IPS-20b (cell line): Measurements from ENCODE around the gene CD37.
A peak's percentile ranks its signal among the peaks of the same experiment; 100 is the strongest.

Experiments used
- H3K27ac ChIP-seq: one replicate; pipeline ENCODE4 v1.5.1; 2013; ENCODE audit warnings: low read length
- H3K27me3 ChIP-seq: 2 replicates; pipeline ENCODE4 v1.6.1; 2013; ENCODE audit warnings: mild to moderate bottlenecking, low read length, inconsistent platforms; ENCODE audit not compliant: insufficient read depth
- H3K36me3 ChIP-seq: 2 replicates; pipeline ENCODE4 v1.6.1; 2013; ENCODE audit warnings: low read depth, mild to moderate bottlenecking, inconsistent platforms, low read length, moderate library complexity; ENCODE audit not compliant: insufficient read depth
- H3K4me1 ChIP-seq: 2 replicates; pipeline ENCODE4 v1.6.1; 2013; ENCODE audit warnings: mild to moderate bottlenecking, control low read depth, inconsistent platforms, low read length, moderate library complexity; ENCODE audit not compliant: insufficient read depth
- H3K4me3 ChIP-seq: 2 replicates; pipeline ENCODE4 v1.5.1; 2013; ENCODE audit warnings: mild to moderate bottlenecking, low read length, inconsistent platforms
- H3K9ac ChIP-seq: 2 replicates; pipeline ENCODE4 v1.6.1; 2013; ENCODE audit warnings: low read depth, mild to moderate bottlenecking, inconsistent platforms, low read length, moderate library complexity
- H3K9me3 ChIP-seq: 2 replicates; pipeline ENCODE4 v1.6.1; 2013; ENCODE audit warnings: mild to moderate bottlenecking, low read depth, low read length, inconsistent platforms; ENCODE audit not compliant: insufficient read depth

CD37 gene

DNA sequence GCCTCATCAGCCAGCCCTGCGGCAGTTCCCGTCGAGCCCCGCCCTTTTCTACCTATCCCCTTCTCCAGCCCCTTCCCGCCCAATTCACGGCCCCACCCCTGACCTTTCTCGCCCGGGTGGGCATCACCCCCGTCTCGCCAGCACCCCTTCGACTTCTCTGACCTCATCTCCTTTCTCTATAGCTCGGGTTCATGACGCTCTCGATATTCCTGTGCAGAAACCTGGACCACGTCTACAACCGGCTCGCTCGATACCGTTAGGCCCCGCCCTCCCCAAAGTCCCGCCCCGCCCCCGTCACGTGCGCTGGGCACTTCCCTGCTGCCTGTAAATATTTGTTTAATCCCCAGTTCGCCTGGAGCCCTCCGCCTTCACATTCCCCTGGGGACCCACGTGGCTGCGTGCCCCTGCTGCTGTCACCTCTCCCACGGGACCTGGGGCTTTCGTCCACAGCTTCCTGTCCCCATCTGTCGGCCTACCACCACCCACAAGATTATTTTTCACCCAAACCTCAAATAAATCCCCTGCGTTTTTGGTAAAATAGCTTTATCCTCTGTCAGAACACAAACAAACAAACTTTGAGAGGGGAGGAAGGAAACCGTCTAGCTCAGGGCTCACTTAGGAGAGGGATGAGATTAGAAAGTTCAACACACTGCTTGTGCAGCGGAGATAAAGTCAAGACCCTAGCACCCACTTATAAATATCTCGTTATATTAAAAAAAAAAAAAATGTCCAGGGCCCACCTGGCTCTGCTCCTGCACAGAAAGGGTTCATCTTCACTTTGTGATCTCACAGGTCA is 5.1 kb downstream of the CD37 start:
- Histone ChIP-seq H3K27ac (no peak overlapping the region), H3K4me1 (peaks cover 4% of the 10 kb centered on the region; the same call in 1 of the 2 replicates), H3K9me3 (no peaks in the 10 kb centered on the region), H3K27me3 (peaks cover 25% of the 10 kb centered on the region), H3K4me3 (peak overlapping the region; percentile 20; the same call in 1 of the 2 replicates), H3K9ac (no peak overlapping the region; the same call in 1 of the 2 replicates), H3K36me3 (peaks cover 48% of the 10 kb centered on the region)

GRCh38 chr19:49340865-49341718 is 5.9 kb downstream of the CD37 start:
- Histone ChIP-seq H3K27ac (no peak overlapping the region), H3K4me1 (peaks cover 4% of the 10 kb centered on the region; the same call in 1 of the 2 replicates), H3K4me3 (no peak overlapping the region), H3K9me3 (no peaks in the 10 kb centered on the region), H3K9ac (no peak overlapping the region), H3K36me3 (peaks cover 54% of the 10 kb centered on the region), H3K27me3 (peaks cover 23% of the 10 kb centered on the region)

- no peak overlapping the region for H3K4me3 ChIP-seq
- H3K9ac ChIP-seq, result no peak overlapping the region
- H3K36me3 ChIP-seq, result peaks cover 66% of the 10 kb centered on the region
- H3K27ac ChIP-seq, result no peak overlapping the region
- H3K9me3 ChIP-seq, result no peaks in the 10 kb centered on the region
- H3K27me3 ChIP-seq, result peaks cover 13% of the 10 kb centered on the region
- H3K4me1 ChIP-seq, result peaks cover 4% of the 10 kb centered on the region; the same call in 1 of the 2 replicates
These were observed 7.1 kb downstream of the CD37 start for GRCh38 chr19:49342291-49342721.

DNA sequence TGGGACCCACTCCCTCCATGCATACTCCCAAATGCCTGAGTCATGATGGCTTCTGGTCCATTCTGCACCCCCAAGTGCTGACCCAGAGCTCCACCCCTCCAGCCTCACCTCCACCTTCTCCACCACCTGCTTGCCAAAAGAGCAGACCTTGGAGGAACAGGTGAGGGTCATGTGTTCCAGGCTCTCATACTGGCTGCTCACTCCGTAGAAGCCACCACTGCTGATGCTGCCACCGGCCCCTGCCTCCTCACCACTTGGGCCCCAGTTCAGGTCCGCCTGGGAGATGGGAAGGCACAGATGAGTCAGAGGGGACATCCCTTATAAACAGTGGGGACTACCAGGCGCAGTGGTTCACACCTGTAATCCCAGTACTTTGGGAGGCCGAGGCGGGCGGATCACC is 7.9 kb downstream of the CD37 start:
- no peaks in the 10 kb centered on the region for H3K9me3 ChIP-seq
- H3K4me3 ChIP-seq, result no peak overlapping the region
- no peak overlapping the region for H3K27ac ChIP-seq
- no peak overlapping the region for H3K9ac ChIP-seq
- peaks cover 74% of the 10 kb centered on the region for H3K36me3 ChIP-seq
- H3K27me3 ChIP-seq, result peaks cover 5% of the 10 kb centered on the region
- H3K4me1 ChIP-seq, result no peaks in the 10 kb centered on the region; the same call in 1 of the 2 replicates

- Histone ChIP-seq H3K36me3 (peaks cover 90% of the 10 kb centered on the region), H3K9ac (no peak overlapping the region), H3K4me3 (no peak overlapping the region), H3K27me3 (no peaks in the 10 kb centered on the region), H3K9me3 (no peaks in the 10 kb centered on the region), H3K4me1 (no peaks in the 10 kb centered on the region), H3K27ac (no peak overlapping the region)
These were observed 9.6 kb downstream of the CD37 start for GRCh38 chr19:49344505-49345423.

- Histone ChIP-seq H3K36me3 (peaks cover 97% of the 10 kb centered on the region), H3K4me3 (no peak overlapping the region), H3K4me1 (no peaks in the 10 kb centered on the region), H3K27ac (no peak overlapping the region), H3K9me3 (no peaks in the 10 kb centered on the region), H3K9ac (no peak overlapping the region), H3K27me3 (no peaks in the 10 kb centered on the region)
These were observed 12.0 kb downstream of the CD37 start for GRCh38 chr19:49347191-49347590.

GRCh38 chr19:49347835-49348234 is 12.6 kb downstream of the CD37 start:
- H3K9me3 ChIP-seq, result no peaks in the 10 kb centered on the region
- H3K4me1 ChIP-seq, result no peaks in the 10 kb centered on the region
- H3K27me3 ChIP-seq, result no peaks in the 10 kb centered on the region
- H3K27ac ChIP-seq, result no peak overlapping the region
- no peak overlapping the region for H3K9ac ChIP-seq
- H3K36me3 ChIP-seq, result peaks cover 97% of the 10 kb centered on the region
- H3K4me3 ChIP-seq, result no peak overlapping the region

DNA sequence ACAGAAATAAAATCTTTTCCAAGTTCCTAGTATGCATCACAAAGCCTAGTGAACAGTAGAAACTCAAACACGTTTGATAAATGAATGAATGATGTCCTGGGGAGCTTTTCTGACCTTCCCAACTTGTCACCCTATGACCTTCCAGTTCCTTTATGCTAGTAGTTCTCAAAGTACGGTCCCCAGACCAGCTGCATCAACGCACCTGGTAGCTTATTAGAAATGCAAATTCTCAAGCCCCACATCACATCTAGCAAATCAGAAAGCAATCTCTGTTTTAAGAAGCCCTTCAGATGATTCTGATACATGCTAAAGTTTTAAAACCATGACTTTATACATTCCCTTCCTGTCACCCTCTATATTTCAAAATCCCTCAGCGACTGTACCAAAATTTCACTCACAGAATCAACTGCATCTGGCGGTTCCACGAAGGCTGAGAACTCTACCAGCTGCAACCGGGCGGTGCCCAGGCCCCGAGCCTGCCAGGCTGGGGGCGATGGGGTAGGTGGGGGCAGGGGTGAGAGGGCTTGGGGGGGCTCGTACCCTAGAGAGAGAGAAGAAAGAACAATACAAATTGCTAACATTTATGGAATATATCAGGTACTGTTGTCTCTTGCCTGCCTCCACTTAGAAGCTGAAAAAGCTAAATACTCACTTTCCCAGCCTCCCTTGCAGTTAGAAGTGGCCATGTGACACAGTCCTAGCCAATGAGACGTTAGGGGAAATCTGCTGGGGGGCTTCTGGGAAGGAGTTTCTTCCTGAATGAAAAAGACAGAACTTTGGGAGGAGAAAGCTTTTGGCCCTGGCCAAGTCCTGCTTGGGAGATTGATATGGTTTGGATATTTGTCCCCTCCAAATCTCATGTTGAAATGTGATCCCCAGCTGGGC is 13.3 kb downstream of the CD37 start:
- Histone ChIP-seq H3K27me3 (no peaks in the 10 kb centered on the region), H3K9me3 (no peaks in the 10 kb centered on the region), H3K9ac (no peak overlapping the region), H3K27ac (no peak overlapping the region), H3K4me3 (no peak overlapping the region), H3K4me1 (no peaks in the 10 kb centered on the region), H3K36me3 (peaks cover 97% of the 10 kb centered on the region)

- Histone ChIP-seq H3K4me3 (no peak overlapping the region), H3K27ac (no peak overlapping the region), H3K27me3 (no peaks in the 10 kb centered on the region), H3K4me1 (no peaks in the 10 kb centered on the region), H3K9ac (no peak overlapping the region), H3K9me3 (no peaks in the 10 kb centered on the region), H3K36me3 (peaks cover 95% of the 10 kb centered on the region)
These were observed 14.4 kb downstream of the CD37 start for GRCh38 chr19:49349567-49349966.

DNA sequence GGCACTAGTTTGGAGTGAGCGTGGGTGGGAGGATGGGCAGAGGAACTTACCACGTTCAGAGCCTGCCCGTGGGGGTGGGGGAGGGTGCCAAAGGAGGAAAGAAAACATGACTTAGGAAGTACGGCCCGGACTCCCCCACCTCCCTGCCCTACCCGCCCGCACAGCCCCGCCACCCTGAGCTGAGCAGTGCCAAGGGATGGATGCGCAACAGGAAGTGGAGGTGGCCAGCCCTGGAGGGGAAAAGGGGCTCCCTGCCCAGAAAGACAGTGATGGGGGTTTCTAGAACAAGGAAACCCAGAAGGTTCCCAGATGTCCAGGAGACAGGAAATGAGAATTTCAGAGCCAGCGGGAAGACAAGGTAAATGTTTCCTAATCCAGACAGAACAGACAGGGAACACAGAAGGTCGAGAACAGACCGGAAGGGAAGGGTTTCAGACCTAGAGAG is 20.7 kb downstream of the CD37 start:
- peaks cover 3% of the 10 kb centered on the region; the same call in 1 of the 2 replicates for H3K4me1 ChIP-seq
- no peaks in the 10 kb centered on the region for H3K27me3 ChIP-seq
- no peak overlapping the region for H3K9ac ChIP-seq
- no peak overlapping the region for H3K4me3 ChIP-seq
- H3K9me3 ChIP-seq, result no peaks in the 10 kb centered on the region
- H3K27ac ChIP-seq, result no peak overlapping the region
- peaks cover 86% of the 10 kb centered on the region for H3K36me3 ChIP-seq
